ENCODE results near the gene TNRC18.
A peak's percentile ranks its signal among the peaks of the same experiment; 100 is the strongest.

TNRC18 gene

DNA sequence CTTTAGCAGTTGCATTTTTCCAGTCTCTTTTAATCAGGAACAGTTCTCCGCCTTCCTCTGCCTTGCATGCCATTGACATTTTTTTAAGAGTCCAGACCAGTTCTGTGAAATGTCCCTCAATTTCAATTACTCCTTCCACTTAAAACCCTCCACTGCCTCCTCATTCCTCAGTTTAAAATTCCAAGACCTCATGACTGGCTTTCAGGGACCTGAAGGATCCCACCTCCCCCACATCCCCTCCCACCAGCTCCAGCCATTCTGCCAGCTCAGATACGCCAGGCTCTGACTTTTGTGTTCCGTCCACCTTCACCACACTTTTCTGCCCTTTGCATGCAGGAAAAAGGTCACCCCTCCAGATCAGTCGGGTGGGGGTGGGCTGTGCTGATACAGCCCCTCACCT is 8.7 kb downstream of the TNRC18 start:
- CTCF ChIA-PET: no interaction called here
- peak overlapping the region; percentile 100 for H3K27ac ChIP-seq
- POLR2A ChIA-PET (ENCODE audit: low non-redundant PET): no interaction called here
- TF ChIP-seq, protein P1, sequence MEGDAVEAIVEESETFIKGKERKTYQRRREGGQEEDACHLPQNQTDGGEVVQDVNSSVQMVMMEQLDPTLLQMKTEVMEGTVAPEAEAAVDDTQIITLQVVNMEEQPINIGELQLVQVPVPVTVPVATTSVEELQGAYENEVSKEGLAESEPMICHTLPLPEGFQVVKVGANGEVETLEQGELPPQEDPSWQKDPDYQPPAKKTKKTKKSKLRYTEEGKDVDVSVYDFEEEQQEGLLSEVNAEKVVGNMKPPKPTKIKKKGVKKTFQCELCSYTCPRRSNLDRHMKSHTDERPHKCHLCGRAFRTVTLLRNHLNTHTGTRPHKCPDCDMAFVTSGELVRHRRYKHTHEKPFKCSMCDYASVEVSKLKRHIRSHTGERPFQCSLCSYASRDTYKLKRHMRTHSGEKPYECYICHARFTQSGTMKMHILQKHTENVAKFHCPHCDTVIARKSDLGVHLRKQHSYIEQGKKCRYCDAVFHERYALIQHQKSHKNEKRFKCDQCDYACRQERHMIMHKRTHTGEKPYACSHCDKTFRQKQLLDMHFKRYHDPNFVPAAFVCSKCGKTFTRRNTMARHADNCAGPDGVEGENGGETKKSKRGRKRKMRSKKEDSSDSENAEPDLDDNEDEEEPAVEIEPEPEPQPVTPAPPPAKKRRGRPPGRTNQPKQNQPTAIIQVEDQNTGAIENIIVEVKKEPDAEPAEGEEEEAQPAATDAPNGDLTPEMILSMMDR (conservative IDR thresholded peaks at IDR 0.05; ENCODE audit: low read depth): no peak
- no peak for DNase-seq (ENCODE audit: low spot score)

DNA sequence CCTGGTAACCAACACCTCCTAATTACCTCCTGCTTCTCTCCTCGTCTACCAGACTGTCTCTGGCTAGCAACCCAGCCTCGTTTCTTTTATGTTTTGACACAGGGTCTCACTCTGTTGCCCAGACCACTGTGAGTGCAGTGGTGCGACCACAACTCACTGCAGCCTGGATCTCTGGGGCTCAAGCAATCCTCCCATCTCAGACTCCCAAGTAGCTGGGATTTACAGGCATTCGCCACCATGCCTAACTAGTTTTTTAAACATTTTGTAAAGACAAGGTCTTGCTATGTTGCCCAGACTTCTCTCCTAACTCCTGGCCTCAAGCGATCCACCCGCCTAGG is 10.2 kb downstream of the TNRC18 start:
- CTCF ChIA-PET: no interaction called here
- TF ChIP-seq, protein P1 (conservative IDR thresholded peaks at IDR 0.05; ENCODE audit: low read depth): no peak
- DNase-seq (ENCODE audit: low spot score): no peak
- H3K27ac ChIP-seq: peak overlapping the region; percentile 59
- POLR2A ChIA-PET (ENCODE audit: low non-redundant PET): no interaction called here

DNA sequence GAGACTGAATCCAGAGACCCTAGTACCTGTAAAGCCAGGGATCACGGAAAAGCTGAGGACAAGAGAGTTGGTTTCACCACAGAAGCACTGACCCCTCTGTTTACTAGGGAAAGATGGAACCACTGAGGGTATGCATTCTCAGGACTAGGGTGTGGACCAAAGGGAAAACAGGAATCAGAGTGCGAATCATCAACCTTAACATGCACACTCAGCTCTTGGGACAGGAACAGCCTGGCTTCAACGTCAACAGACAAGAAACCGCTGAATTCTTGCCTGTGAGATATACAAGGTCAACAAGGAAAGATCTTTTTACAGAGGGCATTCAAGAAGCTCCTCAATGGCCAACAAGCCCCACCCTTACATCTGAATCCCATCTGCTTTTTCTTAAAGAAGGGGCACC is 14.9 kb downstream of the TNRC18 start:
- peak overlapping the region; percentile 20 for H3K27ac ChIP-seq
- ChIA-PET POLR2A (ENCODE audit: low non-redundant PET) (interaction anchor here (0.7 kb wide), 2 partner anchors 12 to 15 kb away, joined by 3 read pairs; partner anchors contain the start of gene TNRC18), CTCF (interaction anchor here (0.7 kb wide), 1 partner anchor 131 kb away, joined by 3 read pairs; no protein-coding TSS in a partner anchor)
- no peak for DNase-seq (ENCODE audit: low spot score)
- TF ChIP-seq, protein P1 (conservative IDR thresholded peaks at IDR 0.05; ENCODE audit: low read depth): no peak

DNA sequence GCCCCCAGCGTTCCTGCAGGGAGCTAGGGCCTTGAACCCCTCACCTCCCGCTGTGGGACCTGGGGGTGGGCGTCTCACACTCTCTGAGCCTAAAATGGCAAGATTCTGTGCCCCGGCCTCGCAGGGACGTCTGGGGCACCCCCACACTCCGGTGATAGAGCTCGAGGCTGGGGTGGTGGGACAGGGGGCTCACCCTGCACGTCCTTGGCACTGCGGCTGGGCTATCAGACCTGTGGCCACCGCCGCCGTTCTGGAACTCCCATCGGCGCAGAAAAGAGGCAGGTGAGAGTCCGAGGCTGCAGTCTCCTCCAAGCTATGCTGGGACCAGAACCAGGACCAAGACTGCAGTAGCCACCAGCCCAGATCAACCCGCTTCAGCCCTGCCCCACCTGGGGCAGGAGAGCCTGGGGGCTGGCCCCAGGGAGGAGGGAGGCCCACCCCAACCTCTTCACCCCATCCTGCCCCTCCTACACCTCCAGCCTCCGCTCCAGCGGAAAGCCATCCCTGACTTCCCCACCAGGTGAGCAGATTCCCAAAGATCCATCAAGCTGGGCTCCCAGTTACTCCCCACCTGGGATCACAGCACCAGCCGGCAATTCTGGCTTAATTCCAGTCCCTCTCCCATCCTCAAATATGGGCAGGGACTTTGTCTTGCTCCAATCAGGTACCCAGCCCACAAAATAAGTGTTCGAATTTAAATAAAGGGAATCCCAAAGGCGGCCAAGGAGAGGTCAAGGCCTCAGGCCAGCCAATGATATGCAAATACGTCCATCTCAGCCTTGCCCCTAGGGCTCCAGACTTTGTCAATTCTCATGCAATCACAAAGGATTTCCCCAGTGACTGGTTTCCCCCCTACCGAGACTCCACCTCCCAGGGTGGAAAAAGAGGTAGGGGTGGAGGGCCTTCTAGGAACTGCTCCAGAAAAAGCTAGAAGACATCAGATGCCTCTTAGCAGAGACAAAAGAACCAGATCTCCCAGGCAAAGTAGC is 16.4 kb downstream of the TNRC18 start:
- TF ChIP-seq, protein P1 (conservative IDR thresholded peaks at IDR 0.05; ENCODE audit: low read depth): no peak
- ChIA-PET POLR2A (ENCODE audit: low non-redundant PET) (no interaction called here), CTCF (interaction anchor here (1.6 kb wide), 1 partner anchor 9 kb away, joined by 4 read pairs; no protein-coding TSS in a partner anchor)
- no peak for DNase-seq (ENCODE audit: low spot score)
- H3K27ac ChIP-seq: peak overlapping the region; percentile 20; the same call in 1 of the 2 replicates

DNA sequence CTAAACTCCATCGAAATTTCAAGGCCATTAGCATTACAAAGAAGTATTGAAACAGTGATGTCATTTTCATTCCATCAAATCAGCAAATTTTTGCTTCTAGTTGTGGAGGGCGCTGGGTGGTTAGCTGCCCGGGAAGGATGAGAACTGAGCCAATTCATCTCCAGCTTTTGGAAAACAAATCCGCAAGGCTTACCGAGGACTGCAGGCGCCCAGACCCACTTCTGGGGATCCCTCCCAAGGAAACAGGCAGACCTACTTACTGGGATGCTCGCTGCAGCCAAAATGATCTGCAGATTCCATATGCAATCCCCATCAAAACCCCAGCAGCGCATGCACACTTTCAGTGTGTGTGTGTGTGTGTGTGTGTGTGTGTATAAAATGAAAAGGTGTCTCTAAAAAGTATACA is 19.2 kb downstream of the TNRC18 start:
- H3K27ac ChIP-seq: peak overlapping the region; percentile 19
- CTCF ChIA-PET: no interaction called here
- TF ChIP-seq, protein P1 (conservative IDR thresholded peaks at IDR 0.05; ENCODE audit: low read depth): no peak
- DNase-seq (ENCODE audit: low spot score): no peak
- POLR2A ChIA-PET (ENCODE audit: low non-redundant PET): no interaction called here

DNA sequence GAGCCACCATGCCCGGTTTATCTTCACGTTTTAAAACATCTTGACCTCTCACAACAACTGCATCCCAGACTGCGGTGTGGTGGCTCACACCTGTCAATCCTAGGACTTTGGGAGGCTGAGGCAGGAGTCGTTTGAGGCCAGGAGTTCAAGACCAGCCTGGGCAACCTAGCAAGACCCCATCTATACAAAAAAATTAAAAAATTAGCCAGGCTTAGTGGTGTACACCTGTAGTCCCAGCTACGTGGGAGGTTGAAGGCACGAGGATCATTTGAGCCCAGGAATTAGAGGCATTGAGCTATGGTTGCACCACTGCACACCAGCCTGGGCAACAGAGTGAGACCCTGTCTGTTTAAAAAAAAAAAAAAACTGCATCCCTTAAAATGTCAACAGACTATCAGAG is 20.2 kb downstream of the TNRC18 start:
- H3K27ac ChIP-seq: peak overlapping the region; percentile 10; the same call in 1 of the 2 replicates
- no peak for DNase-seq (ENCODE audit: low spot score)
- ChIA-PET CTCF (no interaction called here), POLR2A (ENCODE audit: low non-redundant PET) (no interaction called here)
- TF ChIP-seq, protein P1 (conservative IDR thresholded peaks at IDR 0.05; ENCODE audit: low read depth): no peak
